CD4-positive, alpha-beta T cell treated with Interleukin-17A for 1 hour (primary cell): ENCODE results near the gene PTPRD.
"Not testable (repeated sequence)": the region's sequence is repeated elsewhere in the genome, so short reads cannot be mapped to it uniquely, and the experiment has no call there.

Experiments used
- DNase-seq: peaks from one replicate; pipeline ENCODE4 v3.0.0-alpha.2; 2020

The PTPRD gene

DNA sequence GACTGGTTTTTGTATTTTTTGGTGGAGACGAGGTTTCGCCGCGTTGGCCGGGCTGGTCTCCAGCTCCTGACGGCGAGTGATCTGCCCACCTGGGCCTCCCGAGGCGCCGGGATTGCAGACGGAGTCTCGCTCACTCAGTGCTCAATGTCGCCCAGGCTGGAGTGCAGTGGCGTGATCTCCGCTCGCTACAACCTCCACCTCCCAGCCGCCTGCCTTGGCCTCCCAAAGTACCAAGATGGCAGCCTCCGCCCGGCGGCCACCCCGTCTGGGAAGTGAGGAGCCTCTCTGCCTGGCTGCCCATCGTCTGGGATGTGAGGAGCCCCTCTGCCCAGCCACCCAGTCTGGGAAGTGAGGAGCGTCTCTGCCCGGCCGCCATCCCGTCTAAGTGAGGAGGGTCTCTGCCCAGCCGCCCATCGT lies 163.6 kb downstream of the PTPRD start:
- DNase-seq, result not testable (repeated sequence)

DNA sequence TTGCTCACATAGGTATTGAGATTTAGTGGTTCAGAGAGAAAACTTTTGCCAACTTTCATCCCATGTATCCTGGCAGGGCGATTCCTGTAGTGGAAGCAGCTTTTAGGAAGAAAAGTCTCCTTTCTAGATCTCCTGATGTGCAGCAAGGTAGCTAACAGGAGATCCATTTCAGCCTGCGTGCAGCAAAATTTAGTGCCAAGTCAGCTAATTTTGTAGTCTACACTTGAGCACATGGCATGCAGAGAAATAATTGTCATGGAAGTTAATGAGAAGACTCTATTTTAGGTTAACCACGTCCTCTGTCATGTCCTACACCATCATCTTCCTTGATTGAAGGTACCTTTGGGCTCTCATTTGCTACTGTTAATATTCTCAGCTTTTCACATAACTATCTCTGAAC lies 165.8 kb downstream of the PTPRD start:
- DNase-seq, result no peak

DNA sequence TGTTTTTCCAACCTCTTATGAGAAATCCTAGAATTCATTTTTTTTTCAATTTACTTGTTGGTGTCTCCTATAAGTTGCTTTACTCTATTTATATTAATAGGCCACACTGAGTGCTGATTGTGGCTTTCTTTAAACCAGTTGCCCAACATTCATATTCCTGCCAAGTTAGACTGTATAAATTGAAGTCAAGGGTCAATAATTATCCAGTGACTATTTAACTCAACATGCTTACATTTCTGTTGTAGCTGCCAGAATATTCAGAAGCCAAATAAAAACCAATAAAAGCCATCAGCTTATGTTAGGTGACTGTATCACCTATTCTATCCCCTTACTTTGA lies 169.0 kb downstream of the PTPRD start:
- no peak for DNase-seq

DNA sequence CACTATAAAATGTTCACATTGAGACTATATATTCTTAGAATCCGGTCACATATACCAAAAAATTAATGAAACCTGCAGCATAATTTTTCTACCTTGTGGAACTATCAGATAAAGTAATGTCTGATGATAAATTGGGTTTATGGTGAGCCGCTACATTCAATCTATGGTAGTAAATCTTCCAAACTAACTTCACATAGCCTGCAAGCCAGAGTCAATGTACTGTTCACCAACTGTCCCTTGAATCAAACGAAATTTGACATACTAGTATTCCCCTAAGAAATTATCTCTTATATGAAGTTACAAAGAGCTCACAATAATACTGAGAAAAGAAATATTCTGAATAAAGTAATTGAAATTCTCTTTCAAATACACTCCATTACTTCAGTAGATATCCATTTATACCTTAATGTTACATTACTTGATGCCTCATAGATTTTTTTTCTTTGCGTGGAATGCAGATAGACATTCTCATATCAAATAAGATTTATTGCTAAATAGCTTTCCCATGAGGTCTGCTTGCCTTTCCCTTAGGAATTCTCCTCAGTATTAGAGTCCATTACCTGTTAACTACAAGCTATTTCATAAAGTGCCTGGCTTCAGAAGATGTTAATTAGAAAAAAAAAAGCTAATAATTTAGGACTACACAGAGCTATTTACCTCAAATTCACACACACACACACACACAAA lies 169.5 kb downstream of the PTPRD start:
- DNase-seq, result no peak

DNA sequence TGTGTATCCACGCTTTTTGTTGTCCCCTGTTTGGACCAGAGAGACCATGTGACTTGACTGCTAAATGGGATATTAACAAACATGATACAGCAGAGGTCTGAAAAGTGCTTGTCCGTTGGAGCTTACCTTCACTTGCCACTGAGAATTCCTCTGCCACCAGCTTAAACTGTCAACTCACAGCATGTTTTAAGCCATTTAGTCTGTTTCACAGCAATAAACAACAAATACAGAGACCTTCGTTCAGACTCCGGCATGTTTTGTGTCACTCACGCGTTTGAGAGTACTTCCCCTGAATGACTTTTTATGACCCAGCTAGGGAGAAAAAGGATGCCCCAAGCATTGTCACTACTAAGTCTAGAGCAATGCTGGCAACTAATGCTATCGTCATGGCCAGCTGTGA lies 173.8 kb downstream of the PTPRD start:
- no peak for DNase-seq

DNA sequence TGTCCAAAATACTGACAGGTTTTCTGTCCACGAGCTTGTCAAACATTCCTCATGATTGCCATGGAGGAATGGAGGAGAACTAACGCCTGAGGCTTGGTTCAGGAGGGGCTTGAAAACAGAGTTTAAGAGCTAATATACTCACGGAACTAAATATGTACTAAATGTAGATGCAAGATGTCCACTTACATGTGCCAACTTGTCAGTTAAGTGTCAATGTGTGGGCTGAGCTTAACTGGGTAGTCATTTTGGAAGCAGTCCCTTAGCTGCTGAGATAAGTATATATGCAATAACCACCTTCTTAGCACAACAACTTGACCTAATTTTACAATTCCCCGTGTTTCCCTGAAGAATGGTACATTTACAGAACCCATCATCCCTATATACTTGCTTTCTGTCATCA lies 176.0 kb downstream of the PTPRD start:
- no peak for DNase-seq

DNA sequence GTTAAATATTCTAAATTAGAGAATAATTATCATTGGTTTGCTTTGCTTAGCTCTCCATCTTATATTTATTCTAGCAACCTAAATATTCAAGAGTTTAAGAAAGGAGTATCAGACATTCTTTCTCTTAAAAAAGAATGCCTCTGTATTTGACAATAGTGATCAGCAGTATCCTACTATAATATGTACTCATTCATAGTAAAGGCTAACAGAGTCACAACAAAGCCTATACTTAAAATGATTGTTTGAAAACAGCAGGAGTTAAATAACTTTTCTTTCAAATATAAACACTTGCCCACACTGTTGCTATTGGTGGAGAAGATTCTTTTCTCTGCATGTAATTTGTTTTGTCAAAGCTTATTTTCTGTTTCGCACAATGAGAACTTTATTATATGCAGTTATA lies 178.4 kb downstream of the PTPRD start:
- no peak for DNase-seq

DNA sequence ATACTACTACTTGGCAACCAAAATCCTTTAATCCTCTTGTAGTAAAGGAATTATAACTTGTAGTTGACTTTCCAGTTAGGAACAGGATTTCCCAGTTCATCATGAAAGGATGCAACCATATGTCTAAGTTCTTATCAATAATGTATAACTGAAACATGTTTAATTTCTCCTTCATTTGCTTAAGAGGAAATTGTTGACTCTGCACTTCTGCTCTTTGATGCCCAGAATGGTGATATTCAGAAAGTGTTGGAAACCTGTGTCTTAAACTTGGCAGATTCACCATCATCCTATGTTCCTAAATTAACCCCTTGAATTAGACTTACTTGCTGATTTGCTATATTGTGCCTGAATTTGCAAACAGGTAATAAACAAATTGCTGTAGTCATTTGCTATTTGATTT lies 201.5 kb downstream of the PTPRD start:
- DNase-seq, result no peak

DNA sequence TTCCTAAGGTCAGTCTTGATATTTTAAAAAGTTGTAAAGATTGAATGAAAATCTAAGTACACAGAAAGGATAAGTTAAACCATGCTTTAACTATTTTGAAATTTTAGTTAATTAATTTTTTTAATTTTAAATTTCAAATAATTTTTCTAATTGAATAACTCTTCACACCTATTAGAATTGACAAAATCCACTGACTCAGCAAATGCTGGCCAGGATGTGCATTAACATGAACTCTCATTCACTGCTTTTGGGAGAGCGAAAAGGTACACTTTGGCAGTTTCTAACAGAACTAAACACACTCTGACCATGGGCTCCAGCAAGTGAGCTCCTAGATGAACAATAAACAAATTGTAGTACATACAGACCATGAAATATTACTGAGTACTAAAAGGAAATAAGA lies 209.5 kb downstream of the PTPRD start:
- DNase-seq, result no peak

DNA sequence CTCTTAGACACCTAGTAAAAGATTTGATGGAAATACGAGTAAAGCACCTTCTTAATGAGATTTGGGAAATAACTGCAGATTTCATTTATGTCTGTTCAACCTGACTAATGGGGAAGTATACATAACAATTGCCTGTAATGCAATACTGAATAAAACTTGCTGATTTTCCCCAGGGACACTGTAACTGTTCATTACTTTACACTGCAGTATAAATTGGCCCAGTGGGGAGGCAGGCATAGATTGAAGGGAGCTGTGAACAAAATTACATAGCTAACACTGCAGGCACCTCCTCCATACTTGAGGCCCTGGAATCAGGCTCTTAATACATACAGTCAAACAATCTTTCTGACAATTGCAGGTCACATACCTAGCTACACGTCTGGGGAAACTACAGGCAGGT lies 216.2 kb downstream of the PTPRD start:
- no peak for DNase-seq

DNA sequence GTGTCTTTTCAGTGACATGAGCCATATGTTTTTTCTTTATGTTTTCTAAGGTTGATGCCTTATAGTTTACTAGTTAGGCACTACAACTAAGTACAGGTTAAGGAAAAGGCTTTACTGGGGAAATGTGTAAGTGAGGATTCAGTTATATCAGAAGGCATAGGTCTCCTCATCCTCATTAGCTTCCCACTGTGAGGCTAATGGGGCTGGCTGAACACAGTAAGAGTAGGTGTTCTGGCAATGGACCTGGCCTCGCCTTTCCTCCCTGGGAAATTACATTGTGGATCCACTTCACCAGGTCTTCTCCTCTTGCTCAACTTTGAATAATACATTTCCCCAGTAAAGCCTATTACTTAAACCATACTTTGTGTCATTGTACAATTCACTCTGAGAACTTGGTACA lies 225.5 kb downstream of the PTPRD start:
- no peak for DNase-seq

DNA sequence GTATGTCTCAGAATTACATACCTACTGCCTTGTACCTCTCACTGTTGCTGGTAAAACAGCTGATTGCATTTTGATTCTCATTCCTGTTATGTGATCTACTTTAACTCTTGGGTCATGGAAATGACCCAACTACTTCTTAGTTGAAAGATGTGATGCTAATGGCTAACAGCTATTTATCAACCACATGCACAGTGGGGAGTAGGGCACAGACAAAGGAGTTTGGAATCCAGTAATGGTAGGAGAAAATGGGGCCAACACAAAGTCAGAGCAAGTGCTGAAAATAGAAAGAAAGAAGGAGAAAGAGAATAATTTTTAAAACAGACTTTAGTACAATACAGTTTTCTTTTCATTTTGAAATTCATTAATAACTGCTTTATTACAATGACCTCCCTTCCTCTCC lies 241.0 kb downstream of the PTPRD start:
- no peak for DNase-seq

DNA sequence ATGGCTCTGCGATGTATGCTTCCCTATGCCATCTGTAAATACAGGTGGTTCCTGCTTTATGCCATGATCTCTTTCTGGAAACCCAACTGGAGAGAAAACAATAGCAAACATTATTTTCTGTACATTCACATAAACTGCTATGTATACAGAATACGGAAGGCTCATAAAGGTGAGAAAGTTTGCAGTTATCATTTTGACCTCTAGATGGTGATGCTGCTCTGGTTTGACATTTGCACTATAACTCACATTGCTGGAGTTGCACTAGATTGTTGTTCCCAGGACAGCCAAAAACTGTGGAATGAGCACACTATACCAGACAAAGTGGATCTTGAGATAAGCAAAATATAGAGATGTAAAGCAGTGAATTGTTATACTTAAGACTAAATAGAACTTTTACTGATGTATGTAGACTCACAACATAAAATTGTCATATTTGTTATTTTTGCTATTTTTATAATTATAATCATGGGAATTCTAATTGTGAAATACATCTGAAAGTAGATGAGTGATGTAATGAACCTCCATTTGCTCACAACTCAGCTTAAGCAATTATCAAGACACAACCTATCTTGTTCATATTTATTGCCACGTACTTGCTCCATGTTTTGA lies 246.5 kb downstream of the PTPRD start:
- no peak for DNase-seq

DNA sequence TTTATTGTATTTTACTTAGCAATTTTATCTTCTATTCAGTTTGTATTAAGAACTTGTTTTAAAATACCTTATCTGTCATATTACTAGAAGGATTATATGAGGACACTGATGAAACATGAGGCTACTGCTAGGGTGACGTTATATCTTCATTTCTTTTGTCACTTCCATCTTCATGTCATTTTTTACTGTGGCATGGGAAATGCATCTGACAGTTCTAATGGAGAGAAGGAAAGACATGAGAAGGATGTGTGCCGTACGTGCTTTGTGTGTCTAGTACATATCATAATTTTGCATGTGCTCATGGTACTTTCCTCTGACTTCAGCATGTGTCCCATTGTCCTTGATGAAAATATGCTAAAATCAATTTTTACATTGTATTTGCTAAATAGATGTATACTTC lies 258.2 kb downstream of the PTPRD start:
- DNase-seq, result no peak

DNA sequence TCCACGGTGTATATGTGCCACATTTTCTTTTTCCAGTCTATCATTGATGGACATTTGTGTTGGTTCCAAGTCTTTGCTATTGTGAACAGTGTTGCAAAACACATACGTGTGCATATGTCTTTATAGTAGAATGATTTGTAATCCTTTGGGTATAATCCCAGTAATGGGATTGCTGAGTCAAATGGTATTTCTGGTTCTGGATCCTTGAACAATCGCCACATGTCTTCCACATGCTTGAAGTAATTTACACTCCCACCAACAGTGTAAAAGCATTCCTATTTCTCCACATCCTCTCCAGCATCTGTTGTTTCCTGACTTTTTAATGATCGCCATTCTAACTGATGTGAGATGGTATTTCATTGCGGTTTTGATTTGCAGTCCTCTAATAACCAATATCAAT lies 267.2 kb downstream of the PTPRD start:
- DNase-seq, result not testable (repeated sequence)

DNA sequence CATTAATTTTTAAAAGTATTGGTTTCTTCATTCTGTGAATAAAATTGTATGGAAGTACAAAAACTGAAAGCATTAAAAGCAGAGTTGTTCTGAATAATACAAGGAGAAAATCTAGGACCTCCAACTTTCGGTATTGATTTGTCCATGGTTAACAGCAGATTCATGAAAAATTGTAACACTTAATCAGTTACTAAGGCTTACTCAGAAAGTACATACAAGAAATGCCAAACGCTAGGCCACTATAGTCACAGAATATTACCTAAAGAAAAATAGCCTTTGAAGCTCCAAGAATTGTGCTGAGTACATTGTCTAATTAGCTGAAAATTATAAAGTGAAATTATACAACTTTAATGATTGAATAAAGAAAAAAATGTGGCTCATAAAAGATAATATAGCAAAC lies 271.7 kb downstream of the PTPRD start:
- DNase-seq, result no peak

DNA sequence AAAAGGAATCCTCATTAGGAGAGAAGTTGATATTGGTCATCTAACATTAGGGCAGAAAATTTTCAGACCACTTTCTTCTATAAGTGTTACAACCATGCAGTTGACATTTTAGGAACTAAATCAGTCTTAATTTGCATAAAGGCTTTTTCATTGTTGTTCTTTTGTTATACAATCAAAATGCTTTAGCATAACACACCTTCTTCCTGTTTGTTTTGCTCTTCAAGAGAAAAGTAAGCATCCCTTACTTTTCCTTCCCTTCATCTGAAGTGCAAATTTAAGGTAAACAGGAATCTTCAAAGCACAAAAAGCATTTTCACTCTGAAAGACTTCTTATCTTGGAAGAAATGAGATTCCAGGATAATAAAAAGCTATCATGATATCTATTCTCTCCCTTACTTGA lies 273.6 kb downstream of the PTPRD start:
- DNase-seq, result no peak

DNA sequence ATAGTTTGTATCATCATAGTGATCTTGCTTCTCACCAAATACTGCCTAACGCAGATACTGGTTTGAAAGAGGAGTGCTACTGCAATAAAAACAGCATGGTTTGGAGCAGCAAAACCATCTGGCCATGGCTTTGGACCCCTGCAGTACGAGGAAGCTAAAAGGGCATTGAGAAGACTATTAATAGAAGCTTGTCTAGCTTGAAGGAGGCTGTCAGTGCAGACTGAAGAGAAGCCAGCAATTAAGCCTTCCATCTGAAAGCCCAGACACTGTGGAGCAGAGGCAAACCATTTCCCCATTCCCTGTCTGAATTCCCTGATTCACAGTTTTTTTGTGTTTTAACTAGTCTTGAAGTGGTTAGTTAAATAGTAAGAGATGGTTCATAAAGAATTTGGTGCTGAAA lies 281.6 kb downstream of the PTPRD start:
- DNase-seq, result no peak

DNA sequence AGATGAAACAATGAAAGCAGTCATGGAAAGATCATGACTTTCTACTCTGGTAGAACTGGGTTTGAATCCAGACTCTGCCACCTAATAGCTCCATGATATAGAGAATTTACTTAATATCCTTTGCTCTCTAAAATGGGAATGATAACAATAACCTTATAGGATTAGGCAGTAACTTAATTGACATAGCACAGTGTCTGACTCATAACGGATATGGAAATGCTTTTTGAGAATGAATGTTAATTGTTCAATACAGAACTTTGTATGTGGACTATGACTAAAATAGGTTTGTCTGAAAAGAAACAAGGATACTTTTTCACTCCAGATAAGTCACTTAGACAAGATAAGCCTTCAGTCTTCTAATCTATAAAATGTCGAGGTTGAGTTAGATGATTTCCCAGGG lies 330.7 kb downstream of the PTPRD start:
- DNase-seq, result no peak

DNA sequence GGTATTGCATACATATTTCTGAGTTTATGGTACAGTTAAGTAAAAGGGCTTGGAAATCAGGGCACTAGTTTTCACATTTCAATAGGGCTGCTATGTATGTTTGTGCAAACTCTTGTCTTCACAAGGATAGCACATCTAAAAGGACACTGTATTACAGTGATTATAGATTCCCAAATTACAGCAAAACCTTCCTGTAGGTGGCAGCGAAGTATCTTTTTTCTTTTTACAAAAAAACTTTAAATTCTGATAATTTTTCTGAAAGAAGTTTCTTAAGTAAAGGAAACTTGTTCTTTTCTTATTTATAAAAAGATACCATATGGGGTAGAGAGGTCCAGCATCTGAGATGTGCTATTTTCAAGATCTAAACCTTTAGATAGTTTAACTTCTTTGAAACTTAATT lies 337.8 kb downstream of the PTPRD start:
- no peak for DNase-seq

DNA sequence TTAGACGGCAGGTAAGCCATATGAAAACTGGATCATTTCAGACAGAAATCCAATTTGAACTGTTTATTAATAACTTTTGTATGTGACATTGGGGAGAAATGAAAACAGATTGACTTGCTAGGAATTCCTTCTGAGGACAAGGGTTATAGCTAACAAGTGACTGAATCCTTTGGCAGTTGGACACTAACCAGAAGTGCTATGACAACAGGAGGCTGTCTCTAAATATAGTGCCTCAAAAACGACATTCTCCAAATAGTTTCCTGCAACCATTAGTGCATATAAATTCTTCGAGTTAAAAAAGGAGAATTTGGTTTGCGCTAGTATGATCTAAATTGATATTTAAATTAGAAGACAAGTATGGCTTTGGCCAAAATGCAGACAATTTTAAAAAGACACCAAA lies 338.6 kb downstream of the PTPRD start:
- no peak for DNase-seq

DNA sequence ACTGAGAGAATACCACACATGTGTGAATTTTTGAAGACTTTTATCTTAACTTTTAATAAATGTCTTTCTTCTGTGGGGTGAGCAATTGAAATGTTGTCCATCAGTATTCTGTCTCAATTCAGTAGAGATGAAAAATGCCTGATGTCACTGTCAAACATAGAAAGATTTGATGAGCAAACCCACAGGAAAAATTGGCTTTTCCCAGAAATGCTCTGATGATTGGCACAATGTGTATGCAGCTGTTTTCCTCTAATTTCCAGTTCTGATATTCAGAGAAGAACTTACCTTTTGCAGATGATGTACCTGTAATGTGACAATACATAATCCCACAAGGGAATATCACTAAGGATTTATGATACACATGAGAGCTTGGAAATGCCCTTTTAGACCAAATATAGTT lies 340.0 kb downstream of the PTPRD start:
- DNase-seq, result no peak

DNA sequence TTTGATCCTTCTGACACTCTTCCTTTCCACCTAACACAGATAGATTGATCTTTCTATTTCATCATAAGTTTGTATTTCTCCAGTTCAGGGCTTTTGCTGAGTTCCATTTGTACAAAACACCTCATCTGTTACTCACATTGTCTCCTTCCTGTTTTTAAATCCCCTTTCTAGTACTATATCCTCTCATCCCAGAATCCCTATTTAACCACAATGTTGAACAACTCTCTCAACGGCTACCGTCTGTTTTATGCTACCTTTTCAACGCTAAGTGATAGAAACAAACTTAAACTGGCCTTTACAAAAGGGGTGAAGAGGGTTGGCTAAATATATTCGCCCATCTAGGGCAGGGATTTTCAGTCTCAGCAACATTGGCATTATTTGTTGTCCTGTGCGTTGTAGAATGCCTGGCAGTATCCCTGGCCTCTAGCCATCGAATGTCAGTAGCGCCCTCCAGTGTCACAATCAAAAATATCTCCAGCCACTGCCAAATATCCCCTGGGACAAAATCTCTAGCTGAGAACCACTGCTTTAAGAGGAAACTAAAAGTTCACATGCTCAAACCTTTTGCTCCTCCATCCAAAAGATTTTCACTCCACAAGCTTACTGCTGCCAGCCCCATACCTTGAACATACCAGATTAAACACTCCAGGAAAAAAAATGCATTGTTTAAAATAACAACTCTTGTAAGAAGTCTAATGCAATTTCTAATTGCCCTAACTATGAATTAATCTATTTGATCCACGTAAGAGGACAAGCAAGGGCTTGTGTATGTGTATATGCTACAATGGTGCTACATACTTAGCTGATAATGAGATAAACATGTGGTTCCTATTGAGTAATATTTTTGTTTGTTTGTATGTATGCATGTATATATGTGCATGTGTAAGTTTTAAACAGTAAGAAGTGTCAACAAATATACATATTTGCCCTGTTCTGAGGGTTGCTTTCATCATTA lies 344.0 kb downstream of the PTPRD start:
- DNase-seq, result no peak

DNA sequence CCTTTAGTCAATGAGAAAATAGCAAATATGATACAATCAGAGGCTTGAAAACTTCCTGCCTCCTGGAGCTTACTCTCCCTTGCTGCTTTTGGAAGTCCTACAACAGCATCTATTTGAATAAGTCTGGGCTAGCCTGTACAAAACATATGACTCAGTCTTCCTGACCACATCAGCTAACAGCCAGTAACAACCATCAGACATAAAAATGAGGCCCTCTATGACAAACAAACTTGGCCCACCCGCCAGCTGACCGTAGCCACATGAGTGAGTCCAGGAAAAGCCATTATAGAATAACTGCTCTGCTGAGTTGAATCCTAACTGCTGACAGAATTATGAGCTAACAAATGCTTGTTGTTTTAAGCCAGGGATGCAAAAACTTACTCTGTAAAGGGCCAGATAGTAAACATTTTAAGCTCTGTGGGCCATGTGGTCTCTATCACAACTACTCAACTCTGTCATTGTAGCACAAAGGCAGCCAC lies 347.6 kb downstream of the PTPRD start:
- no peak for DNase-seq
